Liver (tissue), 3 donors: ENCODE measurements around the gene ITGA4.

Source experiments
- CTCF ChIP-seq: fragments of 150-350 bp; IDR thresholded peaks from 2 replicates; pipeline ENCODE4 v1.5.1; 2017; ENCODE audit warnings: improper control_type of control experiment, low read depth, low read length; ENCODE audit not compliant: missing input control
- RXRA ChIP-seq, 2 donors: IDR thresholded peaks; 2 replicates each; pipeline ENCODE4 v1.6.1; 2017 to 2018; ENCODE audit warnings: antibody characterized with exemption in 2 of 2, mild to moderate bottlenecking in 1 of 2
- donor health status: healthy.
- donor health status: healthy.

GRCh38 chr2:181456660-181457120 is 496 bp upstream of the ITGA4 start:
- TF ChIP-seq CTCF (no peak), RXRA (IDR thresholded peaks at IDR 0.05) (no peak)
